HepG2 (cell line): ENCODE results near the gene FNDC4. TPM values are rescaled to one million over a fixed set of nuclear protein-coding genes. Genes with fewer than 3 reads are reported as not detected.

Experiments
- ARNT ChIP-seq: fragments of 450-650 bp; IDR thresholded peaks from 2 replicates; pipeline ENCODE4 v1.6.1; 2017
- CREB1 ChIP-seq, 2 experiments: fragments of 450-650 bp in 1 of 2; IDR thresholded peaks; 2 replicates each; pipeline ENCODE4 v1.6.1; 2016 to 2017; ENCODE audit warnings: control low read depth in 1 of 2, mild to moderate bottlenecking in 1 of 2, missing compliant biosample characterization in 1 of 2, missing genetic modification characterization in 1 of 2
- DMTF1 ChIP-seq: sonication (generic); formaldehyde crosslinking; IDR thresholded peaks from 2 replicates; pipeline ENCODE4 v1.4.0; 2020; ENCODE audit warnings: mild to moderate bottlenecking, missing genetic modification reagents
- FOXP4 ChIP-seq: sonication (generic); formaldehyde crosslinking; IDR thresholded peaks from 2 replicates; pipeline ENCODE4 v1.4.0; 2020; ENCODE audit warnings: missing genetic modification reagents
- FUBP1 ChIP-seq: sonication (generic); formaldehyde crosslinking; IDR thresholded peaks from 2 replicates; pipeline ENCODE4 v1.5.1; 2020; ENCODE audit warnings: missing genetic modification reagents, mild to moderate bottlenecking, borderline replicate concordance
- GATA4 ChIP-seq: sonication (generic); IDR thresholded peaks from 2 replicates; pipeline ENCODE4 v1.6.1; 2016; ENCODE audit warnings: antibody characterized with exemption, low read depth, borderline replicate concordance
- NR2F1 ChIP-seq, 2 experiments: fragments of 450-650 bp in 1 of 2; formaldehyde crosslinking in 1 of 2; IDR thresholded peaks; 2 replicates each; pipeline versions ENCODE4 v1.5.0 to v1.6.1; 2016 to 2020; ENCODE audit warnings: mild to moderate bottlenecking in 1 of 2, missing compliant biosample characterization in 1 of 2, missing genetic modification reagents in 1 of 2, moderate library complexity in 1 of 2
- SALL1 ChIP-seq: sonication (generic); formaldehyde crosslinking; IDR thresholded peaks from 2 replicates; pipeline ENCODE4 v1.8.0; 2022; ENCODE audit warnings: mild to moderate bottlenecking, missing genetic modification reagents
- SP4 ChIP-seq: sonication (generic); formaldehyde crosslinking; IDR thresholded peaks from 2 replicates; pipeline ENCODE4 v1.8.1; 2023; ENCODE audit warnings: mild to moderate bottlenecking, missing genetic modification reagents
- TCF12 ChIP-seq, 2 experiments: fragments of 450-650 bp in 1 of 2; sonication (generic) in 1 of 2; formaldehyde crosslinking in 1 of 2; IDR thresholded peaks; 2 replicates each; pipeline versions ENCODE4 v1.6.1 to v1.8.0; 2017 to 2022; ENCODE audit warnings: antibody characterized with exemption in 1 of 2, mild to moderate bottlenecking in 1 of 2, missing genetic modification reagents in 1 of 2, moderate library complexity in 1 of 2
- XRCC5 ChIP-seq: fragments of 200-400 bp; formaldehyde crosslinking; optimal IDR thresholded peaks from 2 replicates; pipeline ENCODE3; 2017; ENCODE audit warnings: mild to moderate bottlenecking, low read length
- ZNF142 ChIP-seq: sonication (generic); formaldehyde crosslinking; IDR thresholded peaks from 2 replicates; pipeline ENCODE4 v1.4.0; 2020; ENCODE audit warnings: missing genetic modification reagents
- polyA plus RNA-seq, 8 experiments: library from polyadenylated mRNA; depleted of rRNA in 3 of 8; stranded (reverse) in 7 of 8; unstranded in 1 of 8; fragments of >200 nt; fragmentation: Illumina TruSeq in 4 of 8; extraction: Trizol in 4 of 8; gene quantifications; 2 replicates each; pipeline versions ENCODE4 v1.2.1 to v1.2.3, GENCODE V29; 2011 to 2016; ENCODE audit warnings: low read depth in 4 of 8, missing spikeins in 1 of 8, mixed read lengths in 1 of 8; ENCODE audit not compliant: insufficient read depth in 1 of 8
- total RNA-seq, 5 experiments: library from RNA; depleted of rRNA; stranded (reverse); fragments of >200 nt; fragmentation: Illumina TruSeq; extraction: Trizol; gene quantifications; 2 replicates each; pipeline ENCODE4 v1.2.3, GENCODE V29; 2016; ENCODE audit warnings: low read depth in 1 of 5

The FNDC4 gene
- total and polyA plus RNA-seq, 2 of the 13 experiments (the other 11 are each of a cell fraction or from before 2014, with no cell fraction given): 9.0 to 17.4 TPM

- TF ChIP-seq FUBP1 (0 out of 2 replicates have a peak, but pooled peaks have one; percentile 87), ZNF142 (CRISPR knock-in tag) (no peak), CREB1 (IDR thresholded peaks at IDR 0.05) (peak; percentile 98), CREB1 (CRISPR knock-in tag; IDR thresholded peaks at IDR 0.05) (peak; percentile 97), TCF12 (IDR thresholded peaks at IDR 0.05) (no peak), TCF12 (CRISPR knock-in tag; IDR thresholded peaks at IDR 0.05) (no peak), GATA4 (no peak), NR2F1 (CRISPR knock-in tag; IDR thresholded peaks at IDR 0.05) (no peak), DMTF1 (CRISPR knock-in tag) (no peak), ARNT (no peak), FOXP4 (CRISPR knock-in tag) (peak; percentile 18; the same call in 1 of the 2 replicates), SP4 (CRISPR knock-in tag) (peak; percentile 71; the same call in 1 of the 2 replicates), XRCC5 (peak; percentile 85), SALL1 (CRISPR knock-in tag) (peak; percentile 86)
These were observed 5.3 kb downstream of the FNDC4 start, which contains the start of gene IFT172 (continued) for GRCh38 chr2:27489498-27490397.
